Placental epithelial cell (primary cell): ENCODE measurements around the gene TANC2. TPM values are rescaled to one million over a fixed set of nuclear protein-coding genes. Genes with fewer than 3 reads are reported as not detected.

Source experiments
- small RNA-seq: library from RNA; depleted of rRNA; stranded (forward); fragments of <200 nt; gene quantifications from one replicate; pipeline ENCODE3, GENCODE V24; 2012
- total RNA-seq: library from RNA; depleted of rRNA; stranded (reverse); fragments of >200 nt; gene quantifications from 2 replicates; pipeline ENCODE4 v1.2.3, GENCODE V29; 2012

The TANC2 gene
- total RNA-seq = 65.6 and 150 TPM in 2 replicates

GRCh38 chr17:62965686-62966425 is at the start of gene TANC2:
Gene TANC2 (plus strand): TSS chr17:62966235. CDS start chr17:63009560, 43,325 bp downstream.

Small RNA genes within 50 kb of the gene (small RNA-seq; reads per million reads assigned to genes)
- not detected for gene MIR633

Other genes with a start within 250 kb of the TANC2 start
- gene MARCHF10, start 157.9 kb upstream of the TANC2 start, total RNA-seq = 1.2 and 1.6 TPM in 2 replicates